Astrocyte (in vitro differentiated cells and primary cell): Measurements from ENCODE around the gene PDE4A. TPM values are rescaled to one million over a fixed set of nuclear protein-coding genes. Genes with fewer than 3 reads are reported as not detected.

Experiments used
- DNase-seq: peaks from one replicate; pipeline ENCODE4 v3.0.0-alpha.2; 2010; ENCODE audit warnings: low read depth
- FAIRE-seq: peaks from 2 replicates; lab custom pipeline; 2011; peaks lifted over from hg19 to GRCh38; lab: Jason Lieb, UNC
- H2AFZ ChIP-seq: 2 replicates; pipeline ENCODE4 v1.6.0; 2012; ENCODE audit warnings: low read depth, low read length, inconsistent platforms
- H3K27ac ChIP-seq: 2 replicates; pipeline ENCODE4 v1.5.1; 2011; ENCODE audit warnings: low read depth, low read length, inconsistent platforms
- H3K27me3 ChIP-seq: 2 replicates; pipeline ENCODE4 v1.6.0; 2011; ENCODE audit warnings: low read length, inconsistent platforms; ENCODE audit not compliant: insufficient read depth
- H3K36me3 ChIP-seq: 2 replicates; pipeline ENCODE4 v1.5.1; 2011; ENCODE audit warnings: low read length, inconsistent platforms; ENCODE audit not compliant: insufficient read depth
- H3K4me1 ChIP-seq: 2 replicates; pipeline ENCODE4 v1.5.1; 2011; ENCODE audit warnings: low read length, inconsistent platforms; ENCODE audit not compliant: insufficient read depth
- H3K4me2 ChIP-seq: 2 replicates; pipeline ENCODE4 v1.6.0; 2012; ENCODE audit warnings: low read length, inconsistent platforms
- H3K4me3 ChIP-seq: 2 replicates; pipeline ENCODE4 v1.5.1; 2011; ENCODE audit warnings: low read depth, mild to moderate bottlenecking, low read length, inconsistent platforms; ENCODE audit not compliant: insufficient read depth
- H3K79me2 ChIP-seq: 2 replicates; pipeline ENCODE4 v1.6.0; 2012; ENCODE audit warnings: mild to moderate bottlenecking, low read length, inconsistent platforms; ENCODE audit not compliant: insufficient read depth
- H3K9ac ChIP-seq: 2 replicates; pipeline ENCODE4 v1.6.0; 2012; ENCODE audit warnings: mild to moderate bottlenecking, low read length, inconsistent platforms
- H3K9me3 ChIP-seq: 2 replicates; pipeline ENCODE4 v1.5.1; 2012; ENCODE audit warnings: low read depth, mild to moderate bottlenecking, low read length, inconsistent platforms; ENCODE audit not compliant: insufficient read depth
- H4K20me1 ChIP-seq: 2 replicates; pipeline ENCODE4 v1.6.0; 2012; ENCODE audit warnings: low read length, inconsistent platforms; ENCODE audit not compliant: insufficient read depth
- H3K27ac Mint-ChIP-seq: one replicate; pipeline ENCODE4 v1.8.0; 2021; ENCODE audit warnings: mild to moderate bottlenecking, mixed read lengths; ENCODE audit not compliant: unreplicated experiment
- H3K27me3 Mint-ChIP-seq: one replicate; pipeline ENCODE4 v1.8.0; 2021; ENCODE audit warnings: low read depth, mixed read lengths; ENCODE audit not compliant: unreplicated experiment
- H3K36me3 Mint-ChIP-seq: one replicate; pipeline ENCODE4 v1.8.0; 2021; ENCODE audit warnings: low read depth, mixed read lengths; ENCODE audit not compliant: unreplicated experiment
- H3K4me1 Mint-ChIP-seq: one replicate; pipeline ENCODE4 v1.8.0; 2021; ENCODE audit warnings: low read depth, mixed read lengths; ENCODE audit not compliant: unreplicated experiment
- H3K4me3 Mint-ChIP-seq: one replicate; pipeline ENCODE4 v1.8.0; 2021; ENCODE audit warnings: mild to moderate bottlenecking, moderate library complexity, mixed read lengths; ENCODE audit not compliant: unreplicated experiment
- H3K9me3 Mint-ChIP-seq: one replicate; pipeline ENCODE4 v1.8.0; 2021; ENCODE audit warnings: mild to moderate bottlenecking, mixed read lengths; ENCODE audit not compliant: unreplicated experiment
- EZH2 ChIP-seq: IDR thresholded peaks from 2 replicates; pipeline ENCODE4 v1.6.1; 2012; ENCODE audit warnings: mild to moderate bottlenecking, low read length, inconsistent platforms; ENCODE audit not compliant: insufficient read depth
- total RNA-seq: library from RNA; stranded (reverse); gene quantifications from 2 replicates; pipeline ENCODE4 v1.2.1, GENCODE V29; 2021
- TF ChIP-seq, protein P1 (sequence below): IDR thresholded peaks from 2 replicates; pipeline ENCODE4 v1.5.1; 2011; ENCODE audit warnings: low read depth, mild to moderate bottlenecking, inconsistent platforms, low read length, moderate library complexity; ENCODE audit not compliant: insufficient read depth

The PDE4A gene
- total RNA-seq, 1 donor from 2014 or later: 3.2 TPM

- H3K9me3 Mint-ChIP-seq: peaks cover 2% of the 10 kb centered on the region
- H3K9me3 ChIP-seq: peaks cover 3% of the 10 kb centered on the region
- H4K20me1 ChIP-seq: peaks cover 31% of the 10 kb centered on the region
- H3K27me3 Mint-ChIP-seq: peaks cover 36% of the 10 kb centered on the region
- no peaks in the 10 kb centered on the region for H3K79me2 ChIP-seq
- no peaks in the 10 kb centered on the region for H3K36me3 ChIP-seq
- H3K9ac ChIP-seq: peak overlapping the region; percentile 42
- DNase-seq: no peak
- peak overlapping the region; percentile 55 for H3K4me3 ChIP-seq
- peak overlapping the region; percentile 88 for H3K4me3 Mint-ChIP-seq
- H3K36me3 Mint-ChIP-seq: no peaks in the 10 kb centered on the region
- TF ChIP-seq, protein P1, sequence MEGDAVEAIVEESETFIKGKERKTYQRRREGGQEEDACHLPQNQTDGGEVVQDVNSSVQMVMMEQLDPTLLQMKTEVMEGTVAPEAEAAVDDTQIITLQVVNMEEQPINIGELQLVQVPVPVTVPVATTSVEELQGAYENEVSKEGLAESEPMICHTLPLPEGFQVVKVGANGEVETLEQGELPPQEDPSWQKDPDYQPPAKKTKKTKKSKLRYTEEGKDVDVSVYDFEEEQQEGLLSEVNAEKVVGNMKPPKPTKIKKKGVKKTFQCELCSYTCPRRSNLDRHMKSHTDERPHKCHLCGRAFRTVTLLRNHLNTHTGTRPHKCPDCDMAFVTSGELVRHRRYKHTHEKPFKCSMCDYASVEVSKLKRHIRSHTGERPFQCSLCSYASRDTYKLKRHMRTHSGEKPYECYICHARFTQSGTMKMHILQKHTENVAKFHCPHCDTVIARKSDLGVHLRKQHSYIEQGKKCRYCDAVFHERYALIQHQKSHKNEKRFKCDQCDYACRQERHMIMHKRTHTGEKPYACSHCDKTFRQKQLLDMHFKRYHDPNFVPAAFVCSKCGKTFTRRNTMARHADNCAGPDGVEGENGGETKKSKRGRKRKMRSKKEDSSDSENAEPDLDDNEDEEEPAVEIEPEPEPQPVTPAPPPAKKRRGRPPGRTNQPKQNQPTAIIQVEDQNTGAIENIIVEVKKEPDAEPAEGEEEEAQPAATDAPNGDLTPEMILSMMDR: no peak
- TF ChIP-seq EZH2: peak; percentile 72
- peaks cover 18% of the 10 kb centered on the region for H3K4me1 Mint-ChIP-seq
- H3K4me2 ChIP-seq: peak overlapping the region; percentile 90
- no peak overlapping the region for H3K27ac ChIP-seq
- H3K27me3 ChIP-seq: peaks cover 22% of the 10 kb centered on the region
- H3K27ac Mint-ChIP-seq: peak overlapping the region; percentile 75
- no peak for FAIRE-seq
- H2AFZ ChIP-seq: peak overlapping the region; percentile 59
- H3K4me1 ChIP-seq: peaks cover 45% of the 10 kb centered on the region
Measured at GRCh38 chr19:10419200-10419645, 1.1 kb upstream of the PDE4A start.

- H2AFZ ChIP-seq: peak overlapping the region; percentile 59
Measured at GRCh38 chr19:10419646-10420443, 493 bp upstream of the PDE4A start.

More at GRCh38 chr19:10419646-10420443, 493 bp upstream of the PDE4A start:
- DNase-seq (peak; percentile 68), FAIRE-seq (no peak)
- H3K9me3 Mint-ChIP-seq: peaks cover 2% of the 10 kb centered on the region
- peak overlapping the region; percentile 88 for H3K4me3 Mint-ChIP-seq
- H4K20me1 ChIP-seq: peaks cover 31% of the 10 kb centered on the region
- H3K4me1 Mint-ChIP-seq: peaks cover 18% of the 10 kb centered on the region
- peak overlapping the region; percentile 90 for H3K4me2 ChIP-seq
- peaks cover 26% of the 10 kb centered on the region for H3K27me3 ChIP-seq
- no peaks in the 10 kb centered on the region for H3K9me3 ChIP-seq
- H3K27ac Mint-ChIP-seq: peak overlapping the region; percentile 75
- H3K4me1 ChIP-seq: peaks cover 50% of the 10 kb centered on the region
- peak overlapping the region; percentile 42 for H3K9ac ChIP-seq
- H3K36me3 ChIP-seq: no peaks in the 10 kb centered on the region
- H3K4me3 ChIP-seq: peak overlapping the region; percentile 55
- TF ChIP-seq, protein P1: no peak
- peak; percentile 63 for TF ChIP-seq EZH2
- no peaks in the 10 kb centered on the region for H3K36me3 Mint-ChIP-seq
- H3K27ac ChIP-seq: no peak overlapping the region
- no peaks in the 10 kb centered on the region for H3K79me2 ChIP-seq
- H3K27me3 Mint-ChIP-seq: peaks cover 38% of the 10 kb centered on the region
